Measurements from ENCODE around the gene SLC26A11. TPM values are rescaled to one million over a fixed set of nuclear protein-coding genes. Genes with fewer than 3 reads are reported as not detected.
"Not testable (repeated sequence)": the region's sequence is repeated elsewhere in the genome, so short reads cannot be mapped to it uniquely, and the experiment has no call there.

The SLC26A11 gene
- total RNA-seq, 1 donor from 2014 or later: 51.6 TPM

- Histone ChIP-seq H3K4me1 (peaks cover 9% of the 10 kb centered on the region), H3K27me3 (no peaks in the 10 kb centered on the region), H3K4me3 (no peak overlapping the region), H3K36me3 (no peaks in the 10 kb centered on the region), H3K9me3 (no peaks in the 10 kb centered on the region), H3K27ac (no peak overlapping the region)
- peak; percentile 60 for ATAC-seq
- DNase-seq: no peak
- peak; percentile 95 for TF ChIP-seq CTCF (IDR thresholded peaks at IDR 0.05)
- intact Hi-C loops (cut with DNase I): no loop called here
Measured at GRCh38 chr17:80195671-80196529, 24.3 kb upstream of the SLC26A11 start.

- no peak for TF ChIP-seq CTCF (IDR thresholded peaks at IDR 0.05)
- no peak for ATAC-seq
- intact Hi-C loops (cut with DNase I): no loop called here
- no peak overlapping the region for H3K27ac ChIP-seq
- no peak overlapping the region for H3K4me3 ChIP-seq
- no peaks in the 10 kb centered on the region for H3K9me3 ChIP-seq
- no peak for DNase-seq
- peaks cover 4% of the 10 kb centered on the region for H3K4me1 ChIP-seq
- H3K36me3 ChIP-seq: no peaks in the 10 kb centered on the region
- H3K27me3 ChIP-seq: no peaks in the 10 kb centered on the region
Measured at GRCh38 chr17:80196652-80197051, 23.6 kb upstream of the SLC26A11 start.

- Histone ChIP-seq H3K9me3 (no peaks in the 10 kb centered on the region), H3K4me1 (no peaks in the 10 kb centered on the region), H3K27ac (no peak overlapping the region), H3K27me3 (no peaks in the 10 kb centered on the region), H3K4me3 (no peak overlapping the region), H3K36me3 (no peaks in the 10 kb centered on the region)
- ATAC-seq: no peak
- TF ChIP-seq CTCF (IDR thresholded peaks at IDR 0.05): no peak
- intact Hi-C loops (cut with DNase I): no loop called here
- no peak for DNase-seq
Measured at GRCh38 chr17:80198144-80198661, 22.0 kb upstream of the SLC26A11 start.

GRCh38 chr17:80199295-80199694 is 20.9 kb upstream of the SLC26A11 start:
- H3K9me3 ChIP-seq; H3K36me3 ChIP-seq; DNase-seq; intact Hi-C loops (cut with DNase I); H3K27me3 ChIP-seq; H3K4me3 ChIP-seq; ATAC-seq; H3K27ac ChIP-seq; H3K4me1 ChIP-seq: not testable (repeated sequence)

- ATAC-seq (no peak), DNase-seq (no peak)
- Histone ChIP-seq H3K27me3 (no peaks in the 10 kb centered on the region), H3K27ac (no peak overlapping the region), H3K4me3 (no peak overlapping the region), H3K4me1 (no peaks in the 10 kb centered on the region), H3K36me3 (no peaks in the 10 kb centered on the region), H3K9me3 (no peaks in the 10 kb centered on the region)
- TF ChIP-seq CTCF (IDR thresholded peaks at IDR 0.05): no peak
- intact Hi-C loops (cut with DNase I): no loop called here
Measured at GRCh38 chr17:80201446-80201845, 18.8 kb upstream of the SLC26A11 start.

GRCh38 chr17:80202197-80202596 is 18.0 kb upstream of the SLC26A11 start:
- DNase-seq (no peak), ATAC-seq (no peak)
- Histone ChIP-seq H3K36me3 (no peaks in the 10 kb centered on the region), H3K27ac (no peak overlapping the region), H3K9me3 (no peaks in the 10 kb centered on the region), H3K27me3 (no peaks in the 10 kb centered on the region), H3K4me3 (no peak overlapping the region), H3K4me1 (no peaks in the 10 kb centered on the region)
- no peak for TF ChIP-seq CTCF (IDR thresholded peaks at IDR 0.05)
- intact Hi-C loops (cut with DNase I): no loop called here
